Left hindlimb (tissue), 1 donor: ENCODE measurements around the gene PIK3R3.
A peak's percentile ranks its signal among the peaks of the same experiment; 100 is the strongest.
"Not testable (repeated sequence)": the region's sequence is repeated elsewhere in the genome, so short reads cannot be mapped to it uniquely, and the experiment has no call there.

Experiments
- DNase-seq: peaks from one replicate; pipeline ENCODE4 v3.0.0-alpha.2; 2018

Gene PIK3R3

DNA sequence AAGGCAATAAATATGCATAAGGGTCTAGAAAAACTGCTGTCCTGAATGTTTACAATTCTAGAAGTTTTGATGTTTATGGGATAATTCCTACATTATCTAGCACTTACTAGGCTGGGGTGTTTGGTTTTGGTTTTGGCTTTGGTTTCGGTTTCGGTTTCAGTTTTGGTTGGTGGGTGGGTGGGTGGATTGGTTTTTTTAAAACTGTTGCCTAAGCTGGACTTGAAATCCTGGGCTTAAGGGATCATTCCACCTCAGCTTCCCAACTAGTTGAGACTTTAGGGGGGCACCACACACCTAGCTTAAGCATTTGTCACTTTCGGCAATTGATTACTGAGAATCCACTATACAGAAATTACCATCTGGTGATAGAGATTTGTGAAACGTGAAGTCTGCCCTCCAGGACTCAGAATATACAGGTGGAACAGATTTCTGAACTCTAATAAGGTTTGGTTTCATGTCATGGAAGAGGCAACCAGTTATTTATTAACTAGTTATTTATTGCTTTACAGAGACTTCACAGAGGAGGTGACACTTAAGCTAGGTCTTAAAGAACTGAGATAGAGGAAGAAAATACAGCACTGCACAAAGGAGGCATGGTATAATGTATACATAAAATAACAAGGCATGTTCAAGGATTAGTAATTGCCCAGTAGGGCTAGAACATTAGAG lies 69.6 kb downstream of the PIK3R3 start:
- no peak for DNase-seq

GRCh38 chr1:46061146-46061545 lies 71.3 kb downstream of the PIK3R3 start:
- DNase-seq: no peak

- no peak for DNase-seq
Measured at GRCh38 chr1:46058936-46059335, 73.5 kb downstream of the PIK3R3 start.

GRCh38 chr1:46057781-46058180 lies 74.6 kb downstream of the PIK3R3 start:
- no peak for DNase-seq

GRCh38 chr1:46057215-46057614 lies 75.2 kb downstream of the PIK3R3 start:
- not testable (repeated sequence) for DNase-seq

- no peak for DNase-seq
Measured at GRCh38 chr1:46056325-46056724, 76.1 kb downstream of the PIK3R3 start.

GRCh38 chr1:46053734-46054133 lies 78.7 kb downstream of the PIK3R3 start:
- no peak for DNase-seq

DNA sequence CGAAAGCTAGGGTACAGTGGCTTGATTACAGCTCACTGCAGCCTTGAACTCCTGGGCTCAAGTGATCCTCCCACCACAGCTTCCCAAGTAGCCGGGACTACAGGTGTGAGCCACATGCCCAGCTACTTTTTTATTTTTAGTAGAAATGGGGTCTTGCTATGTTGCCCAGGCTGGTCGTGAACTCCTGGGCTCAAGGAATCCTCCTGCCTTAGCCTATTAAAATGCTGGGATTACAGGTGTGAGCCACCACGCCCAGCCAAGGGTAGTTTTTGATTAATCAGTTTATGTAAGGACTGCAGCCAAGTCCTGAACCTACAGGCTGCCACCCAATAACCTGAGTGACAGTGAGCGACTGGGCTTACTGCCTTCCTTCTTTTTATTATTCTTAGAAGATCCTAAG lies 88.3 kb downstream of the PIK3R3 start:
- DNase-seq: no peak

GRCh38 chr1:46043458-46044017 lies 88.9 kb downstream of the PIK3R3 start:
- no peak for DNase-seq

- no peak for DNase-seq
Measured at GRCh38 chr1:46041974-46042373, 90.5 kb downstream of the PIK3R3 start.

- DNase-seq: no peak
Measured at GRCh38 chr1:46041551-46041950, 90.9 kb downstream of the PIK3R3 start.

DNA sequence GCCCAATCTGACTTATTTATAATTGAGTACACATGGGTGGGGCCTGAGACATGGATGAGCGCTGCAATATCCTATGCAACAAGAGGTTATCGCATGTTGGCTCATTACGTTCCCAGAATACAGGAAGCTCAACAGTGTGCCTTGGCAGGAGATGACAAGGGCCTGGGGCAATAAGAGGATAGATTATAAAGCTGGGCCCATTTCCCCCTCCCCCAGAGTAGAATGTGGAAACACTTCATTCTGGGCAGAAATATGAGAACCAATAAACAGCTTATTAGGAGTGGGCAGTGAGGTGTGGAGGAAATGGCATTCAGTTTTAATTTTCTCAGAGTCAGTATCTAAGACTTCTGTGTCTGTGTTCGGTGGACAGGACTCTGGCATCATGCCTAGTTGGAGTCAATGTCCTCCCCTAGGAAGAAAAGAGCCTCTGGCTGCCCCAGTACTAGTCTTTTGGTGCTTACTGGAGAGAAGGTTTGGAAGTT lies 92.8 kb downstream of the PIK3R3 start:
- no peak for DNase-seq

DNA sequence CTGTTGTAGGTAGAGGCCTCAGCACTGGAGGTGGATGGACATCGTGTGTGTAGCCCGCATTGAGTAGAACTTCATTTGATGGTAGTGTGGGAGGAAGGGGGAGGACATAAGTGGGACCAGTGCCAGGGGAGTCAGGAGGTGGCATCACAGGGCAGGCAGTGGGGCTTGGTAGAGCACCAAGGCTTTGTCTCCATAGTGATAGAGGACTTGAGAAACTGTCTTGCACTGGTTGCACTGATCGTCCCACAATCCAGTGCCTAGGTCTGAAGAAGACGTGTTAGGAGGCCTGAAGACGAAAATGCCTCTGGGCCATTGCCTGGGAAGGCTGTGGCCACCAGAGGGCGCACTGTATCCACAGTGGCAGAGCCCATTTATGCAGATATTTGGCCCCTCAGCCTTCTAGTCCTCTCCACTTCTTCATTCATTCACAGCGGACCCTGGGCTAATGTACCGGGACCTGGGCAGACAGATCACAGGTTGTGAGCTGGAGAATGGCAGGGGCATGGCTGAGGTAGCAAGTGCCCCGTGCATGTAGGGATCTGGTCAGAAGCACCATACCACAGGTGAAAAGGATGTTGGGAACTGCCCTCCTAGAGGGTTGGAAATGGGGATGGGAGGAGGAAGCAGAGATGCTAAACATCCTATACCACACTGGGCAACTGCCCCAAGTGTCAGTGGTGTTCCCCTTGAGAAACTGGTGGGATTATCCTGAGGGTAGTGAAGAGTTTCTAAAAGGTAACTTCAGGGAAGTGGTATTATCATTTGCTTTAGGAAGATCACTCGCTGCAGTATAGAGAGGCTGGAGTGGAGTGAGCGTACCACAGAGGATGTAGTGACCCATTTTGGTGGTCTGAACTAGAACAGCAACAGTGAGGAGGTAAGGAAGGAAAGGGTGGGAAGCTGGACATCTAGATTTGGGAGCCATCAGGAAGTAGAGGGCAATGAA lies 95.3 kb downstream of the PIK3R3 start:
- peak; percentile 84 for DNase-seq

DNA sequence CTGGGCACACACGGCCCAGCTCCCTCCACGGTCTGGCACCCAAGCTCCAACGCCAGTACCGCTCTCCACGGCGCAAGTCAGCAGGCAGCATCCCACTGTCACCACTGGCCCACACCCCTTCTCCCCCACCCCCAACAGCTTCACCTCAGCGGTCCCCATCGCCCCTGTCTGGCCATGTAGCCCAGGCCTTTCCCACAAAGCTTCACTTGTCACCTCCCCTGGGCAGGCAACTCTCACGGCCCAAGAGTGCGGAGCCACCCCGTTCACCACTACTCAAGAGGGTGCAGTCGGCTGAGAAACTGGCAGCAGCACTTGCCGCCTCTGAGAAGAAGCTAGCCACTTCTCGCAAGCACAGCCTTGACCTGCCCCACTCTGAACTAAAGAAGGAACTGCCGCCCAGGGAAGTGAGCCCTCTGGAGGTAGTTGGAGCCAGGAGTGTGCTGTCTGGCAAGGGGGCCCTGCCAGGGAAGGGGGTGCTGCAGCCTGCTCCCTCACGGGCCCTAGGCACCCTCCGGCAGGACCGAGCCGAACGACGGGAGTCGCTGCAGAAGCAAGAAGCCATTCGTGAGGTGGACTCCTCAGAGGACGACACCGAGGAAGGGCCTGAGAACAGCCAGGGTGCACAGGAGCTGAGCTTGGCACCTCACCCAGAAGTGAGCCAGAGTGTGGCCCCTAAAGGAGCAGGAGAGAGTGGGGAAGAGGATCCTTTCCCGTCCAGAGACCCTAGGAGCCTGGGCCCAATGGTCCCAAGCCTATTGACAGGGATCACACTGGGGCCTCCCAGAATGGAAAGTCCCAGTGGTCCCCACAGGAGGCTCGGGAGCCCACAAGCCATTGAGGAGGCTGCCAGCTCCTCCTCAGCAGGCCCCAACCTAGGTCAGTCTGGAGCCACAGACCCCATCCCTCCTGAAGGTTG lies 97.6 kb downstream of the PIK3R3 start:
- DNase-seq: no peak

- DNase-seq: no peak
Measured at GRCh38 chr1:46030876-46031660, 101.4 kb downstream of the PIK3R3 start.

- no peak for DNase-seq
Measured at GRCh38 chr1:46030074-46030870, 102.2 kb downstream of the PIK3R3 start.

- no peak for DNase-seq
Measured at GRCh38 chr1:46027788-46028573, 104.4 kb downstream of the PIK3R3 start.

GRCh38 chr1:46026531-46026930 lies 105.9 kb downstream of the PIK3R3 start:
- no peak for DNase-seq

DNA sequence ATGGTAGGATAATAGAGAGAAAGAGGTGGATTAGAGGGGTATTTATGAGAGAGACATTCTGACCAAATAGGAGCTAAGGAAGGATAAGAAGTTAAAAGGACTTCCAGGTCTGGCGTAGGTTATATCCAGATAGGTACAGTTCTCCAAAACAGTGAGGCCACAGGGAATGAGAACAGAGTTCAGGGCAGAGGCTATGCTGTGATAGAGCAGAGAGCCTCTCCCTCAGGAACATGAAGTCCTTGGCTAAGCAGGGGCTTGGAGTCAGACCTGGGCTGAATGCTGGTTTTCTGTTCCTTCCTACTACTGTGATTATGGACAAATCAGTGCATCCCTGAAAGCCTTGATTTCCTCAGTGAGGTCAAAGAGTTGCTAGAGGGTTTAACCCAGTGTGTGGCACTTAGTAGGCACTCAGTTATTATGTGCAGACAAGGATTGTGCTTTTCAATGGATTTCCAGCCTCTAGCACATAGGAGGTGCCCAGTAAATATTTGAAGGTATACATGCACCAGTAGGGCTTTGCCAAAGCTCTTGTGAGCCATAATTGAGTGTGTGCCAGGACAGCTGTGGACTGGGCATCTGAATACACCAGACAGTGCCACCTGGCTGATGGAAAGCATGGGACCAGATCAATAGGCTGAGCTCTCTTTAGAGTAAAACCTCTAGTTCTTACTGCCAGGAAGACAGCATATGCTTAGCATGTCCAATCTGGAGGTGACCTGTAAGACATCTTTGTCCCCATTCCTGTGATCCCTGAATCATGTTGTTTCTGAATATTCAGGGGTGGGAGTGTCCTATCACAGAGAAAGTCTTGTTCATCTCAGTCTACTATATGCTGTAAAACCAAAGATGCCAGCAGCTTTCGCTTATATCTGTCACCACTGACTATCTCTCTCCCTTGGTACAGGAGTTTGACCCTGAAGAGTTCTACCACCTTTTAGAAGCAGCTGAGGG lies 111.1 kb downstream of the PIK3R3 start:
- DNase-seq: no peak
